HG02798 (cell line): ENCODE measurements around the gene DUSP9.

Source experiments
- ATAC-seq: cut with Tn5 transposase; IDR thresholded peaks from one replicate; pipeline ENCODE4 v1.9.1; 2021; ENCODE audit warnings: mild to moderate bottlenecking; ENCODE audit not compliant: unreplicated experiment, poor library complexity

DUSP9 gene

DNA sequence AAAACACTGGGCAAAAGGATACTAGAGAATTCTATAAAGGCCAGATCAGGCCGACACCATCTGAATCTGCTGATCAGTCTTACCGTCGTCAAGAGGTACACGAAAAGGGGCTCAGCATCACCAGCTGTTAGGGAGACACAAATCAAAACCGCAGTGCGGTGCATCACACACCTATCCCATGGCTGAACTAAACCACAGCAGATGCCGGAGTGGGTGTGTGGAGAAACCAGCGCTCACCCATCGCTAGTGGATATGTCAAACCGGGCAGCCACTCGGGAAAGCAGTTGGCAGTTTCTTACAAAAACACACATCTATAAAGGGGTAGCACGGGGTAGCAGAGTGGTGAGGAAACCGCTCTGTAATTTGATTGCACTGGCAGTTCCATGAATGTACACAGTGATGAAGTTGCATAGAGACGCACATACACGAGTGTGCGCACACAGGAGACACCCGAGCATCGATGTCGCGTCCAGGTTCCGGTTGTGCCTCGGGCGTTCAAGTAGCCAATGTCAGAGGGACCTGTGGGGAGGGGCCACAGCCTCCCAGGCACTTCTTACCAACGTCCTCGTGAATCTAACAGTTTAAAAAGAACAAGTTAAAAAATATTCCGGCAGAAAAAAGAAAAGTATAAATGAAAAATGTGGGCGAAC, 24.9 kb upstream of the DUSP9 start:
- no peak for ATAC-seq

DNA sequence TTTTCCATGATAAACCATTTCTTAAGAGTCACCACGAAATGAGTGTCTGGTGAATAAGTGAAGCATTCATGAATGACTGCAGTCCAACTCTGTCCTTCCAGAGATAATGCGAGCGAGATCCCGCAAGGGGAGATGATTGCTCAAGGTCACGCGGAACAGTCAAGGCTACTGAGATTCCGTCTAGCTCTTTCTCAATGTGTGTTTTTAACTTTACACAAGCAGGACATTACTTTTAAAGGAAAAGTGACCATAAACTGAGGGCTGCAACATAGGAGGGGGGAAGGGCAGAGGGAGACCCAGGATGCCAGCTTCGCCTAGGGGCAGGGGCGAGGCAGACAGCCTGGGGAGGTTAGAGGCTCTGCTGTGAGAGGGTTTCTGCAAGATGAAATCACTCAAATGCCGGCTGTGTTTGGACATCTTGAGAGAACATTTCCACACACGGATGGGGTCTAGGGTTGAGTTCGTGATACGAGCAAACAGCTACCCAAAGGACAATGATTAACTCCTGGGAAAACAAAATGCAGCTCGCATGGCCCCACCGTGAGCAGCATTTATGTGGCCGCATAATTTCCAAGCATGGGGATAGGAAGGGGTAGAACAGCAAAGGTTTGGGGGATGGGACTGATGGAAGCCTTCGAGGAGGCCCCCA, 24.2 kb upstream of the DUSP9 start:
- ATAC-seq = no peak

DNA sequence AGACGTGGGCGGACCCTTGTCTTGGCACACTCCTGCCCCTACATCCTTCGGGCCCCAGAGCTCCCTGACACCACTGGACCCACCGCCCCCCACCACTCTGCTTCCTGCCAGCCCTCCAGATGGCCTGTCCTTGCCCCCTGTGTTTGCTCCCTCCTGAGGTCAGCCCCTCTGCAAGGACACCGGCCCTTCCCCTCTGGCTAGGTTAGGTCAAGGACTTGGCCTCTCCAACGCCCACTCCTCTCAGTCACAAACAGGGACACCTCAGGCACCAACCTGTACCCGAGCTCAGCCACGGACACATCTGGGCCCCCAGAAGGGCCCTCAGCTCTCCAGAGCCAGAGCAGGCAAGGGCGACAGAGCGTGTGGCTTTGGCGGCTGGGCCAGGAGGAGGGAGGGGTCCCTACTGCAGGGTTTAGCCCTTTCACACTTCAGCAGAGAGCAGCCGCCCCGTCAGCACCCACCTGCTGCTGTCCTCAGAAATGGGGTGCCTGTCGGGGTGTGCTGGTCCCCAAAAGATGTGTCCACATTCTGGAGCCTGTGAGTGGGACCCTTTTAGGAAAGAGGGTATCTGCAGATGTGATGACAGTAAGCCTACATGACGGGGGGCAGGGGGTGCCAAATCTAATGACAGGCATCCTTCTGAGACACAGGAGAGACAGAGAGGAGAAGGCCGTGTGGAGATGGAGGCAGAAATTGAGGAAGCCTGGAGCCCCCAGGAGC, 23.5 kb upstream of the DUSP9 start:
- no peak for ATAC-seq

DNA sequence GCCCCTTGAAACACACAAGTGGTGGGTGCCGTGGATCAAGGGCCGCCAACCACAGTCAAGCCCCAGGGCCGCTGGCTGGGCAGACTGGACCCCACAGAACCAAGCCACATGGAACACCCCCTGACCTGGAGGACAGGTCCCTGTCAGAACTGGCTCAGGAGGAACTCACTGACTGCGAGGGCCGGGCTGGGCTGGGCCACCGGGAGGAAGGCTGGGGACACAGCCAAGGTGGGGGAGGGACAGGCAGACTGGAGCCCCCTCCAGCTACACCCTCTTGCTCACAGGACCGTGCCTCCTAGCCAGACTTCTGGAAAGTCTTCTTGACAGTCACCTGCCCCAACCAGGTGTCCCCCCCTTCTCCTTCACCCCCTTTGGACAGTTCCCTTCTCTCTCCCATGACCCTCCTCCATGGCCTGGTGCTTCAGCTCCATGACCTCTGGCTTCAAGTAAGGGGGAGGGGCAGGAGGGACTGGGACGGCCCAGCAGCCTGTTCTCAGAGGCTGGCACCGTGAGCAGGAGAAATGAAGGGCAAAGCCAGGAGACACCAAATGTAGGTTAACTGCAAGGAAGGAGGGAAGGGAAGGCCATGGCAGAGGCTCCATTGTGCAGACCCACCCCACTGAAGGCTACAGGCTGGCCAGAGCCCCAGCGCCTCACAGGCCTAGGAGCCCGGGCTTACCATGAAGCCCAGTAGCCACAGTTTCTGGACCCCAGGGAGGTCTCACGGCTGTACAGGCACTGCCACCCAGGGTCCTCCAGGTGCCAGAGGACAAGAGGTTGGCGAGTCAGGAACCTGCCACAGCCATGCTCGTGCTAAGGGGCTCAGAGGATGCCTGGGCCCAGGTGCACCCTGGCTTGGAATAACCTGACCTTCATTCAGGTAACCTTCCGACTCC, 22.6 kb upstream of the DUSP9 start:
- ATAC-seq = no peak

DNA sequence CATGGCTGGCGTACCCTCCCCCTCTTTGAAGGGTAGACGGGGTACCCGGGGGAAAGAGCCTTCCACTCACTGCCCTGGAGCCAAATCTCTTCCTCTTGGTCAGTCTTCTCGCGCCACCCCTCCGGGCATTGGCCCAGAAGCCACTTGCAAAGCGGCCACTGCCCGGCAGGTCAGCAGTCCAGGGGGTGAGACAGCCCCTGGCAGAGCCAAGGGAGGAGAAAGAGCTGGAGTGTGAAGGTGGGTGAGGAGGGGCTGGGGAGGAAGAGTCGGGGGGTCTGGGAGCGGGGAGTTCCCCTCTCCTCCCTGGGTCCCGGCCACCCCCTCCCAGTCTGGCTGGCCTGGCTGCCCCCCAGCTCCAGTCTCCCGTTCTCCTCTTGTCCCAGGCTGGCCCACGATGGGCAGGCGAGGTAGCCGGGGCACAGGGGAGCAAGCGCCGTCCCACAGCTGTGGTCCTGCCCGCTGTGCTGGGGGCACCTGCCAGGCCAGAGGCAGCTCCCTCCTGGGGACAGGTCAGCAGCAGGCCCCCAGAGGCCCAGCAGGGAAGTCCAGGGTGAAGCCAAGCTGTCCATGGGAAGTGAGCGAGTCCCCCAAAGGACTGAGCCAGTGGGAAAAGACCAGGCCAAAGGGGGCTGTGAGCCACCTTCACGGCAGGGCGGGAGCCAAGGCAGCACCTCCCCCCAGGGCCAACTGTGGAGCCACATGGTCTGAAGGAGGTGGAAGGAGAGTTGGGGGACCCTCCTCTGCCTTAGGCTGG, 21.6 kb upstream of the DUSP9 start:
- no peak for ATAC-seq

DNA sequence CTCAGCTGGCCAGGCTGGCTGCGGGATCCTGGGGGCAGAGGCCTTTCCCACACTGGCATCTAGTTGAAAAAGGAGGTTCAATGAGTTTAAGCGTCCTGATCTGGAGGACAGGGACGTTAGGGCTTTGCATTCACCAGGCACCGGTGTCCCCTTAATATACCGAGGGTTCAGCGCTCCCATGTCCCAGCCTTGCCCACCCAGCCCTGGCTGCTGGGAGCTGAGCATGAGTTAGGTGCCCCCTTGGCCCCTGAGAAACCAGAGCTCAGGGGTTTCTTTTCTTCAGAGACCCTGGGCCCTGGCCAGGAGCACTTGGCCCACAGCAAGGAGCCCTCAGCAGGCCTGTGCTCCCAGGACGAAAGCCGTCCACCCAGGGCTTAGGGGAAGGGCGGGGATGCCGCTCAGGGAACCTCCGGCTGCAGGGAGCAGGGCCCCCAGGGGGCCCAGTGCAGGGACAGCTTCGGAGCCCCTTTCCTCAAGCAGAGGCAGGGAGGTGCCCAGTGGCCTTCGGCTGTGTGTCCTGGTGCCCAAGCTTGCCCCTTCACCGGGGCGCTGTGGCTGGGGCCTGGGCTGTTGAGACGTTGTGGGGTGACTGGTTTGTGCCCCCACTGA, 20.9 kb upstream of the DUSP9 start:
- ATAC-seq = no peak

DNA sequence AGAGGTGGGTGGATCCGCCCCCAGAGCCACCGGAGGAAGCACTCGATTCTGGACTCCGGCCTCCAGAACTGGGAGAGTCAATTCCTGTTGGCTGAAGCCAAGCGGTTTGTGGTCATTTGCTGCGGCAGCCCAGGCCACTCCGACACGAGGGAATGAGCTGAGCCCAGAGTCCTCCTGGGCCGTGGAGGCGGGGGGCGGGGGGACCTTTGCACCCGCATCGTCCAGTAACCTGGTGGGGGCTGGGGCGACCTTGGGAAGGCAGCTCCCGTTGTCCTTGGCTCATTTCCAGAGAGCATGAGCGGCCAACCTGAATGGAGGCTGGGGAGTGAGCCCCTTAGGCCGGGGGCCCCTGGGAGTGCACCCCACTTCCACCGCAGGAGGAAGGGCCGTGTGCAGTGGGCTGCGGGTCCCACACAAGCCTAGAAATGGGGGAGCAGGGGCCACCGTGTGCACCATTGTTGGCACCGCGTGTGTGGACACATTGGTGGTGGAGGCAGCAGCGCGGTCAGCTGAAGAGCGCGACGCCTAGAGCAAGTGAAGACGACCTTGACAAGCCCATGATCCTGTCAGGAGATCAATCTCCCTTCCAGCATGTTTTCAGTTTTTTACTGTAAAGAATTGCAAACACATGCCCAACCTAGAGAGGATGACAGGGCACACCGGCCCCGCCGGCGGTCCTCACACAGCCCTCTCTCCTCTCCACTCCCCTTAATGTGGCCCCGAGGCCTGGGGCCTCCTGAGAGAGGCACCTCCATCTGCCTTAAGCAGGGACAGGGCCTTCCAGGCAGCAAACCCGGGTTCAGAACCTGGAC, 19.9 kb upstream of the DUSP9 start:
- no peak for ATAC-seq

DNA sequence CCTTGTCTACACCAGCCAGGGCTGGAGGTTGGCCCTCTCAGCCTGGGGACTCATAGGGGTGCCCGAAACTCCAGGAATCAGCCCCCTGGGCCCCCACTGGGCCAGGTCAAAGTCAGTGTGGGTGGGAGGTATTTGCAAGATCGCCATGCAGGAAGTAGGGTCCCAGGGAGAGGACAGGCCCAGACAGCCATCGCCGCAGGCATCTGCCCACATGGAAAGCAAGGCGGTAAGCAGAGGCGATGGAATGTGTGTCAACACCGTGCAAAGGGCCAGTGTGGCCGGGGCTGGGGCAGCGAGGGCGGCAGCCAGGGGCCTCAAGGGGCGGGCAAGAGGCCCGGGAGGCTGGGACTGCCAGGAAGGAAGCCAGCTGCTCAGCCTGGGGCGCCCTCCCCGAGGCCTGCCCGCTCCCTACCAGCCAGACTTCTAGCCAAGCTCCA, 19.3 kb upstream of the DUSP9 start:
- ATAC-seq = no peak

DNA sequence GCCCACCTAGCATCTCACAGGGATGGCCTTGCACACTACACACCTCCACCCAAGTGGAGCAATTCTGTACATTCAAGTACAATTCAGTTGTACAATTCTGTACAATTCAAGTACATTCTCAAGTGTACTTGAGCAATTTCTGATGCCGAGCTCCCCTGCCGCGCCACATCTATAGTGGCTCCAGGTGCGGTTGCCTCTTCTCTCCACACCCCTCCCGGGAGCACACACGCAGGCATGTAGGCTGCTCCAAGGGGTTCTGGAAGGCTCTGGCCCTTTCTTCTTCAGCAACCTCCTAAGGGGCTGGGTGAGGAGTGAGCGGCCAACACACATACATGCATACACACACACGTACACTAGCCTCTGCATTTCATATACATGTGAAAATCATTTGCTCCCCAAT, 18.9 kb upstream of the DUSP9 start:
- ATAC-seq = no peak

DNA sequence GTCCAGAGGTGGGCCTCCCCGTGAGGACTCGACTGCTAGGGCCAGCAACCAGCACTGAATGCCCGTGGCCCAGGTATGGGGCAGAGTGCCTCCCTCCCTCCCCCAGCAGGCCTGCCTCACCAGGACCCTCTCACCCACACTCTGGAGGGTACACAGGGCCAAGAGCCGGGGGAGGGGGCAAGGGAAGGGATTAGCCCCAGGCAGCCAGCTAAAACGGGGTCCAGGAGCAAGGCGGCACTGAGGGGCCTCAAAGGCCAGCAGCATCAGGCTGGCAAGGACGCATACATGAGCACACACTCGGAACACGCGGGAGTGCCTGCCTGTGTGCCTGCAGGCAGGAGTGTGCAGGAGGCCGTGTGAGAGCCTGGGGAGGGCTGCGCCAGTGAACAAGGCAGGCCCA, 18.3 kb upstream of the DUSP9 start:
- no peak for ATAC-seq

DNA sequence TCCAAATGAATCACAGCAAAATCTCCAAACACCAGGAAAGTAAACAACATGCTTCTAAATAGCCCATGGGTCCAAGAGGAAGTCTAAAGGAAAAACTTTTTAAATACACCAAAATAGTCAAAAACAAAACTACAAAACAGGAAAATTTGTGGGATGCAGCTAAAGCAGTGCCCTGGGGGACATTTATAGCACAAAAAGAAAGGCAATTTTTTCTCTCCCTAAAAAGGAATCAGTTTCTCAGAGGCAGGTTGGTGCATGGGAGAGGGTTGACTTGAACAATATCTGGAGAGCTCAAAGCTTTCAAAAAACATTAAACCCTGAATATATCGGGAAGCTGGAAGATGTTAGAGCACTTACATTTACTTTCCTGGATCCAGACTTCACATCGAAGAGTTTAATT, 15.7 kb upstream of the DUSP9 start:
- ATAC-seq = no peak

DNA sequence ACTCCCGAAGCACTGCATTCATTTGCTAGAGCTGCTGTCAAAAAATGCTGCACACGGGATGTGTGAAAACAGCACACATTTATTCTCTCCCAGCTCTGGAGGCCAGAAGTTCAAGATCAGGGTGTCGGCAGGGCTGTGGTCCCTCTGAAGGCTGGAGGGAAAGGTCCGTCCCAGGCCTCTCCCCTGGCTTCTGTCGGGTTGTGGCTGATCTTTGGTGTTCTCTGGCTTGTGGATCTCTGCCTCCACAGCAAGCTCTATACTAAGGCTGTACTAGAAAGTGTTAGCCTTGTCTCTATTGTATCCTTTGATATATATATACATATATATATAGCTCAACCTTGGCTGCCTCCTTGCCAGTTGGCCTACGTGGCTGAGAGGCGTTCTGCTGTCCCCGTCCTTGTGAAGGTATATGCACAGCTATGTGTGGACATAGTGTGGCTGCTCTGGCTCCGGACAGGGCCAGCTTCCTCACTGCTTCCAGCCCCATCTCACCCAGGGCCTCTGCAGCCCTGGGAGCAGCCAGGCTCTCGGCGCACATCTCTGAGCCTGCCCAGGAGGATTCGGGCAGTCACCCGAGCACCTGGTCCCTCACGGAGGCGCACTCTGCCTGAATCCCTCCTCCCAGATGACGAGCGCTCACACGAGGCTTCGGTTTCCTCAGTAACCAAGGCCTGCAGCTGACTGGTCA, 15.0 kb upstream of the DUSP9 start:
- no peak for ATAC-seq

DNA sequence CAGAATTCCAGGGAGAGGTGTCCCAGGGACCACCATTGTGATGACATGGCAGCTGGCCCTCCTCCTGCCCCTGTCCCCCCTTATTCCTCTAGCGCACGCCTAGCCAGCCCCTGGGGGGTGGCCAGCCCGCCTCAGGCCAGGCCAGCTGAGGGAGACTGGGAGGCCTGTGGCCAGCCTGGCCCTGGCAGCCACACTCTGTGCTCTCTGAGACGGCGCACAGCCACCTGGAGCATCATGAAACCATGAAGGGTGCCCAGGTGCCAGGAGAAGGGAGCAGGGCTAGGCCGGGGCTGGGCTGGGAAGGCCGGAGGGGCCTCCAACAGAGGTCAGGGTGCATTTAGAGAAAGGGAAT, 14.4 kb upstream of the DUSP9 start:
- no peak for ATAC-seq

DNA sequence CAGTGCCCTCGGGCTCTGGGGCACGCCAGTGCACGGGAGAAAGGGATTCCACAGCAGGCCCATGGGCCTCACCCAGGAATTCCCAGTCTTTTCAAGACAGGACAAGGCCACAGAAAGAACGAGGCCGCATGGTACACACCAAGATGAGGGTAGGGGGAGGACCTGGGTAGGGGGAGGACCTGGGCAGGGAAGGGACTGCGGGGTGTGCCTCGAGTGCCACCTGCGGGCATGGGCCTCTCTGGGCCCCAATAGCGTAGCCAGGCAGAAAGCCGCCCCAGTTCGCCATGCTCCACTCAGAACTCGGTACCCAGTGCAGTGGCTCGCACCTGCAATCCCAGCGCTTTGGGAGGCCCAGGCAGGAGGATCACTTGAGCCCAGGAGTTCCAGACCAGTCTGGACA, 14.0 kb upstream of the DUSP9 start:
- no peak for ATAC-seq

DNA sequence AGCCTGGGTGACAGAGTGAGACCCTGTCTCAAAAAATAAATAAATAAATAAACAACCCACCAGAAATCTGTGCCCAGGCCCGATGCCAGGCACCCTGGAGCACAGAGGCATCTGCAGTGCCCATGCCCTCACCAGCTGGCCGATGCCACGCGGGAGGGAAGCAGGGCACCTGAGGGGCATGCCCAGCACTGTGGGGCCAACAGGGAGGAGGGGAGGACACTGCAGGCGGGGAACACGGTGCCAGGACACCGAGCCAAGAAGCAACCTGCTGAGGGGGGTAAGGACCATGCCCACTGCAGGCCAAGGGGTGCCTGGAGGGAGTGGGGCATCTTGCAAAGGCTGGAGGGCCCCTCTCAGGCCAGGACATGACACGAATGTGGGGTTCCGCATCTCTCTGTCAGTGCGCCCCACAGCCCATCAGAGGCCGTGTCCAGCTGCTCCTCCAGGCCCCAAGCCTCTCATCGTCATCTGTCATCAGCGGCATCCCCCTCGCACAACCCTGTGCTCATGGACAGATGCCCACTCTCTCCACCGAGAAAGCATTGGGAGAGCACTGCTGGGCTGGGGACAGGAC, 13.3 kb upstream of the DUSP9 start:
- no peak for ATAC-seq

DNA sequence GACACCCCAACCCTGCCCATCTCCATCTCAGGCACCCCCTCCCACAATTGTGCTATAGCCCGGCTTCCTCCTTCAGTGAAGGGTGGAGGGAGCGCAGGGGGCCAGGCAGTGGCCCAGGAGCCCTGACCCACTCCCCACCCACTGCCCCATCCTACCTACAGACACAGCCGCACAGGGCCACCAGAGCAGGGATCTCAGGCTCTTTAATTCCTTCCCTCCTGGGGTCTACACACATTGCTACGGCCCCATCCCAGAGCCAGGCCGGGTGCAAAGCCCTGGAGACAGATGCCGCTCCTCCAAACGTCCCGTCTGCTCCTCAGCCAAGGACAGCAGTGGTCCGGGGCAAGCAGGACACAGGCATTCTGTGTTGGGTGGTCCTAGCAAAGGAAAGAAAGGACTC, 12.8 kb upstream of the DUSP9 start:
- ATAC-seq = no peak

DNA sequence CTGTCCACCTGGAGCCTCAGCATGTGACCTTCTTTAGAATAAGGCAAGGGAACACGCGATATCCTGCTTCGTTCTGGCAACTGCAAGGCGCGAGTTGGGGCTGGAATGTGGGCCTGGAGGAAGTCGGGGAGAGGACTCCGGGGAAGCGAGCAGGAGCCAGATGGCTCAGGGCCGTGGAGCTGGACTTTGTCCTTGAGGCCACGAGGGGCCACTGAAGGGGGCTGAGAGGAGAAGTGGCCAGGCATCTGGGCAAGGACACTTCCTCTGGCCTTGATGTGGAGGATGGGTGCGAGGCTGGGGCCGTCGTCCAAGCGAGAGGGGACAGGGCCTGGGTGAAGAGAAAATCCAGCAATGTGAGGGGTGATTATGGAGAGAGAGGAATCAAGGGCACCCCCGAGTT, 12.2 kb upstream of the DUSP9 start:
- ATAC-seq = no peak

DNA sequence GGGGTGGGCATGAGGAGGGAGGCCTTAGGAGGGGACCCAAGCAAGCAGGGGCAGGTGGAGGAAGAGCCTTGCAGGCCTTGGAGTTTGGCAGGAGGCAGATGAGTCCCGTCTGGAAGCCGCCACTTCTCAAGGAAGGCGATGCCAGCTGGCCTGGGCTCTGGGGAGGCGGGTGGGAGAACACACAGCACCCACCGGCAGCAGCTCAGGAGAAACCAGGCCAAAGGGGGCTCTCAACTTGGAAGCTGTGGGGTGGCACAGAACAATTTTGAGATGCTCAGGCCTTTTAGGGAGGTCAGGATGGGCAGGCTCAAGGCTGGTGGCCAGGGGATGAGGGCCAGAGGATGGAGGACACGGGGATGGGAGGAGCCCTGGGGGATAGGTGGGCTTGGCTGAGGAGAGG, 11.6 kb upstream of the DUSP9 start:
- ATAC-seq = no peak
